ENCODE results near the gene CITED1. TPM values are rescaled to one million over a fixed set of nuclear protein-coding genes. Genes with fewer than 3 reads are reported as not detected.

The CITED1 gene
- total RNA-seq, 2 donors from 2014 or later: 0.51 TPM; not detected in 1

DNA sequence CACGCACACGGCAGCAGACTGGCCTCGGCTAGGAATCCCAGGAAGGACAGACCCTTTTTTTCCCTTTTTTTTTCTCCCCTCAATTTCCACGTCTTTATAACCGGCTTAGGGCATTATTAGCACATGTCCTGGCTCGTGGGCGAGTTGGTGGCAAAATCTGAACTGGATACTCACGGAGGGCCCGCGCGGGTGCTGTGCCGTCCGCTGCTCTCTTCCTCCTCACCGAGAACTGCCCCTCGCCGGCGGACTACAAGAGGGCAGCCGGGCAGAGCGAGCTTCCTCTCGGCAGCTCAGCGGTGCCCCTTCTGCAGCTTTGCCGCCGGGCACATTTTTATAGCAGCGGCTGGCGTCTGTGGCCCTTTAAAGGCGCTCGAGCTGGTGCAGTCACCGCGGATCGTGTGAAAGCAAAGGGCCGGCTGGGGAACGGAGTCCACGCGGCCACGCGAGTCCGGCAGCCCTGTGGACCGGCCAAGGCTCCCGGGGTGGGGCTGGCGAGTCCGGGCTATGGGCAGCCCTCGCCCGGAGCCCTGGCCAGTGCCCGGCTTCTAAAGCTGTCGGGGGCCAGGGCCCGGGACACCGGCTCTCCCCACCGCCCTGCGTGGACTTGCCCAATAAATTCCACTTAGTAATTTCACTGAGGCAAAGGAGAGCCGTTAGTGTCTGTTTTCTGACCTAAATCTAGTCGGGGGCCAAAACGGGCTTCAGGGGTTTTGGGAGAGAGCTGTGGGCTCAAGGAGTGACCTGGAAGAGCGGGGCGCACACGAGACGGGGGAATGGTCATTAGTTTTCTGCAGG lies 1.3 kb upstream of the CITED1 start:
- Histone ChIP-seq H3K27me3 (peaks cover 13 to 32% of the 10 kb centered on the region in 2 donors), H3K36me3 (no peaks in the 10 kb centered on the region), H3K27ac (no peak overlapping the region), H3K4me3 (peak overlapping the region; percentile 47 to 56), H3K9me3 (no peaks in the 10 kb centered on the region), H3K4me1 (peaks cover 0 to 38% of the 10 kb centered on the region in 2 donors)
- TF ChIP-seq, protein P1, sequence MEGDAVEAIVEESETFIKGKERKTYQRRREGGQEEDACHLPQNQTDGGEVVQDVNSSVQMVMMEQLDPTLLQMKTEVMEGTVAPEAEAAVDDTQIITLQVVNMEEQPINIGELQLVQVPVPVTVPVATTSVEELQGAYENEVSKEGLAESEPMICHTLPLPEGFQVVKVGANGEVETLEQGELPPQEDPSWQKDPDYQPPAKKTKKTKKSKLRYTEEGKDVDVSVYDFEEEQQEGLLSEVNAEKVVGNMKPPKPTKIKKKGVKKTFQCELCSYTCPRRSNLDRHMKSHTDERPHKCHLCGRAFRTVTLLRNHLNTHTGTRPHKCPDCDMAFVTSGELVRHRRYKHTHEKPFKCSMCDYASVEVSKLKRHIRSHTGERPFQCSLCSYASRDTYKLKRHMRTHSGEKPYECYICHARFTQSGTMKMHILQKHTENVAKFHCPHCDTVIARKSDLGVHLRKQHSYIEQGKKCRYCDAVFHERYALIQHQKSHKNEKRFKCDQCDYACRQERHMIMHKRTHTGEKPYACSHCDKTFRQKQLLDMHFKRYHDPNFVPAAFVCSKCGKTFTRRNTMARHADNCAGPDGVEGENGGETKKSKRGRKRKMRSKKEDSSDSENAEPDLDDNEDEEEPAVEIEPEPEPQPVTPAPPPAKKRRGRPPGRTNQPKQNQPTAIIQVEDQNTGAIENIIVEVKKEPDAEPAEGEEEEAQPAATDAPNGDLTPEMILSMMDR (IDR thresholded peaks at IDR 0.05): no peak
- DNase-seq (ENCODE audit: low spot score): peak; percentile 60

DNA sequence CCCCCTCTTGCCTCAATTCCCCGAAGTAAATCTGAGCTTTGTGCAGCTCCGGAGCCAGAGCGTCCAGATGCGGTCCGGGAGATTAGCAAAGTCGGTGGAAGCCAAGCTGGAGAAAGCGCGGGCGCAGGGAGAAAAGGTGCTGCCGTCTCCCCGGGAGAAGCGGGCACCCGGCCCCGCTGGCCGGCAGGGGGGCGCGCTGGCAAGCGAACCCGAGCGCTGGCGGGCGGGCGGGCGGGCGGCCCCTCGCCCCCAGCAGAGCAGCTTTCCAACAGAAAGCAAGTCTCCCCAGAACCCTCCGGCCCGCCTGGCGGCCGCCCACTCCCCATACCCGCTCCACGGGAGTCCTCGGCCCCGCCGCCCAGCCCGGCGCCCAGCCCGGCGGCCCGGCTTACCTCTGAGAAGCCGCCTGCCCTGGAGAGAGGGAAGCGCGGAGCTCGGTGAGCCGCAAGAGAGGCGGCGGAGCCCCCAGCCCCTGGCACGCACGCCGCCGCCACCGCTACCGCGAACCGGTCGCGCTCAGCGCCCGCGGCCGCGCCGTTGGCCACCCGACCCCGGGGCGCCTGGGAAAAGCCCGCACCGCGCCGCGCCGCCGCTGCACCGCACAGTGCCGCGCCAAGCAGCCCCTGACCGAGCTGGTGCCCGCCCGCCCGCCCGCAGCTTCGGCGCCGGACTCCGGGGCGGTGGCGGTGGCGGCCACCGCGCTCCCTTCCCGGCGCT lies 529 bp upstream of the CITED1 start:
- Histone ChIP-seq H3K4me3 (peak overlapping the region; percentile 47 to 56), H3K36me3 (no peaks in the 10 kb centered on the region), H3K9me3 (no peaks in the 10 kb centered on the region), H3K27me3 (peaks cover 13 to 32% of the 10 kb centered on the region in 2 donors), H3K27ac (no peak overlapping the region), H3K4me1 (peaks cover 0 to 38% of the 10 kb centered on the region in 2 donors)
- TF ChIP-seq, protein P1 (IDR thresholded peaks at IDR 0.05): no peak
- no peak for DNase-seq (ENCODE audit: low spot score)

DNA sequence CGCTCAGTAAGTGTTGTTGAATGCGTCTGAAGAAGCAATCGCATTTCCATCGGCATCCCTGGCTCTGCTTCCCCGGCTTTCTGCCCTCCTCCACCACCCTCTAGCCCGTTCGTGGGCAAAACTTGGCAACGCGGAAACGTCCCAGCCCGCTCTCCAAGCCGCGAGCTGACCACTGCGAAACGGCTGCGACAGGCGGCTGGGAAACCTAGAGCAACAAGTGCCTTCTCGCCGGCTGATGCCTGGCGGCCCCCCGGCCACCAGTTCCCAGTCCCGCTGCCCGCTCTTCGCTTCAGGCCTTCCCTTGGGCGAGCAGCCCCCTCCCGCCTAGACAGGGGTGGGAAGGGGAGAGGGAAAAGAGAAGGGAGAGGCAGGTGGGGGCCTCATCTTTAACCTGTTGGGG lies 837 bp downstream of the CITED1 start:
- no peak for DNase-seq (ENCODE audit: low spot score)
- H3K4me3 ChIP-seq: peak overlapping the region in 1 of 2 donors; percentile 56
- TF ChIP-seq, protein P1 (IDR thresholded peaks at IDR 0.05): no peak
- no peak overlapping the region for H3K27ac ChIP-seq
- no peaks in the 10 kb centered on the region for H3K36me3 ChIP-seq
- no peaks in the 10 kb centered on the region for H3K9me3 ChIP-seq
- H3K4me1 ChIP-seq: peaks cover 0 to 38% of the 10 kb centered on the region in 2 donors
- peaks cover 13 to 32% of the 10 kb centered on the region in 2 donors for H3K27me3 ChIP-seq

DNA sequence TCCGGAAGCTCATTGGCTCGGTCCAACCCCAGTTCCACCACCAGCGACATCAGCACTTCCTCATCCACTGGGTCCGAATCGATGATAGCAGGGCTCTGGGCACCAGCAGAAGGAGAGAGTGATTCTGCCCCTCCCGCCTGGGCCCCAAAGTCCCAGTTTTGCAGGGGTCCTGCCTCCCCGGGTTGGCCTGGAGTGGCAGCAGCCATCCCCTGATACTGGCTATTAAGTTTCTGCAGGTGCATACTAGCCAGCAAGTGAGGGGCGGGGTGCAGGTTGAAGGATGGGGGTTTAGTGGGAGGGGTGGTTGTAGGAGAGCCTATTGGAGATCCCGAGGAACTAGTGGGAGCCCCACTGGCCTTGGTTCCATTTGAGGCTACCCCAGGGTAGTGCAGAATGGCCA lies 3.9 kb downstream of the CITED1 start:
- no peak for DNase-seq (ENCODE audit: low spot score)
- Histone ChIP-seq H3K27me3 (peaks cover 12 to 13% of the 10 kb centered on the region in 2 donors), H3K9me3 (no peaks in the 10 kb centered on the region), H3K27ac (no peak overlapping the region), H3K36me3 (no peaks in the 10 kb centered on the region), H3K4me1 (peaks cover 0 to 15% of the 10 kb centered on the region in 2 donors), H3K4me3 (no peak overlapping the region)
- TF ChIP-seq, protein P1 (IDR thresholded peaks at IDR 0.05): no peak

DNA sequence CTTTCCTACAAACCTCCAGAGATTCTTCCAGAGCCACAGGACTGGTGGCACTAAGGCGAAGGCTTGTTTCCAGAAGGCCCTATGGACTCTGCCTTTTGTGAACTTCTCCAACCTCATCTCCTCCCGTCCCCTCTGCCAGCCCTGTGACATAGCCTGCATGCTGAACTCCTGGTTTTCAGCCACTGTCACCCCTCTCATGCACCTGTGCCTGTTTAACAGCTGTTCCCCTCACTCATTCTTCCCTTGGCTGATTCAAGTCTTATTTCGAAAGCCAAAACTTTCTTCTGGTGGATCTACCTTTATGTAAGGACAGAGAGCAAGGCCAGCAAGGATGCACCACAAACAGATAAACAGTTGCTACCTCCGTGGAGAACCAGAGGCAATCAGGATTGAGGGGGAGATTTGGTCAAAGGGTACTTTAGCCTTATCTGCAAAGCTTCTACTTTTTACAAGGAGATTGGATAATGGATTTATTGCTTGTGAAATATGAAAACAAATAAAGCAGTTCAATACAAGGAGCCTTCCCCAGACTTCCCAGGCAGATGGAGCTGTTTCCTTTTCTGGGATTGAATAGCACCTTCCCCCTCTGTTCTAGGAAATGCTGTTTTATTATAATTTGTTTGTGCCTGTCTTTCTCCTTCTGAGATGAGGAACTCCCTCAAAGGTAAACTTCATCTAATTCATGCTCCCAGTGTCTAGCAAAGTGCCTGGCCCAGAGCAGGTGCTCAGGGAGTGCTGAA lies 5.7 kb downstream of the CITED1 start:
- Histone ChIP-seq H3K27me3 (peaks cover 0 to 8% of the 10 kb centered on the region in 2 donors), H3K36me3 (no peaks in the 10 kb centered on the region), H3K27ac (no peak overlapping the region), H3K9me3 (no peaks in the 10 kb centered on the region), H3K4me1 (peaks cover 0 to 6% of the 10 kb centered on the region in 2 donors), H3K4me3 (no peak overlapping the region)
- TF ChIP-seq, protein P1 (IDR thresholded peaks at IDR 0.05): no peak
- peak; percentile 30 for DNase-seq (ENCODE audit: low spot score)

Data from right atrium auricular region (tissue), 2 donors.